Regular cardiac myocyte (primary cell): ENCODE measurements around the gene FNDC10. TPM values are rescaled to one million over a fixed set of nuclear protein-coding genes. Genes with fewer than 3 reads are reported as not detected.

Experiments
- total RNA-seq: library from RNA; depleted of rRNA; stranded (reverse); fragments of >200 nt; gene quantifications from 2 replicates; pipeline ENCODE4 v1.2.3, GENCODE V29; 2014

Gene FNDC10
- 1.3 and 1.7 TPM in 2 replicates for total RNA-seq

DNA sequence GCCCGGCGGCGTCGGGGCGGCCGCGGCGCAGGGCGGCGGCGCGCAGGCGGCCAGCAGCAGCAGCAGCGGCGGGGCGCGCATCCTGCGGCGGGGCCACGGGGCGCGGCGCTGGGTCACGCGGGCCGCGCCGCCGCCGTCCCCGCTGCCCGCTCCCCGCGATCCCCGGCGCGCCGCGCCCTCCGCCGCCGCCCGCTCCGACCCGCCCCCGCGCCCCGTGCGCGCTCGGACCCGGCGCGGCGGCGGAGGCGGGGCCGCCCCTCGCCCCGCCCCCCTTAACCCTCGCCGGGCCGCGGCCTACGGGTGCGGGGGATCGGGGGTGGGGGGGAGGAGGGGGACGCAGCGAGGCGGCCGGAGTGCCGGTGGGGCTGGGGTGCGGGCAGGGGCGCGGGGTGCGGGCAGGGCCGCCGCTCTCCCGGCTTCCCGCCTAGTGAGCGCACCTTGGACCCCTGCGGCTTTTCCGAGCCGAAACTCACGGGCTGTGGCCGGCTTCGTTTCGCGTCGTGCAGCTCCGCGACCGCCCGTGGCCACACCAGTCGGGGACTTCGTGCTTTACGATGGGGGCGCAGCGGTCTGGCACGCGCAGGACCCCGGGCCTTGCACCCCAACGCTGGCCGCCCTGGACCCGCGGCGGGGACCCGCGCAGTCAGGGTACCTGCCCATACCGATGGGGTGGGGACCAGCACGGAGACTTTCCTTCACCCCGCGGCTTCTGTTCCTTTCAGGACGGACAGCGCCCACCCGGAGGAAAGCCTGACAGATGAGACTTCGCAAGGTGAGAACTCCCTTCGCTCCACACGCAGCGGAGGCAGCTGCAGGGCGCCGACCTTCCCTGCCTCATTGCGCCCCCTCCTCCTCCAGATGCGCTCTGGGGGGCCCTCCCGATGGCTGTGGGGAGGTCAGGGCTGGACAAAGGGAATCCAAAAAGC lies at the start of gene FNDC10:
Gene FNDC10 (minus strand): TSS at position 201 of the 926 bp plus-strand sequence. CDS start 120 bp downstream, at position 81.

DNA sequence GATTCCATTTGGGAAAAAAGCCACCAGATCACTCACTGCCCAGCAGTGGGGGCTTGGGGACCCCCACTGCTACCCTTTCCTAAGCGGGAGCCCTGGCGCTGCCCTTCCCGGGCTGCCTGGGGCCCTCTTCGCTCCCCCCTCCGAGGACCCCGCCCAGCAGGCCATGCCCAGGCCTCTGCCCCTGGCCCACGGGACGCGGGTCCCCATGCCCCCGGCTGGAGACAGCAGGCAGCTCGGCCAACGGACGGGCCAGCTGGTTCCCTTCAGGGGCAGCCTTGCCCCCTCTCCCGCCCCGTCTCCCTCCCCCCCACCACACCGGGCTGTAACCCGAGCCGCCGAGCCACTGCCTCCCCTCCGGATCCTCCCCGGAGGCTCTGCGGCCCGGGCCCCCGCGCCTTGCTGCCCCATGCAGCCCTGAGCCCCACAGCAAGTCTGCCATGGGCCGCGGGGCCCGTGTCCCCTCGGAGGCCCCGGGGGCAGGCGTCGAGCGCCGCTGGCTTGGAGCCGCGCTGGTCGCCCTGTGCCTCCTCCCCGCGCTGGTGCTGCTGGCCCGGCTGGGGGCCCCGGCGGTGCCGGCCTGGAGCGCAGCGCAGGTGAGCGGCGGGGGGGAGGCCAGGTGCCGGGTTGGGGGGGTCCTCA lies 32.0 kb upstream of the FNDC10 start, which contains the start of gene MMP23B:
Gene MMP23B (plus strand): TSS at position 392 of the 639 bp plus-strand sequence. CDS start 46 bp downstream, at position 438.

DNA sequence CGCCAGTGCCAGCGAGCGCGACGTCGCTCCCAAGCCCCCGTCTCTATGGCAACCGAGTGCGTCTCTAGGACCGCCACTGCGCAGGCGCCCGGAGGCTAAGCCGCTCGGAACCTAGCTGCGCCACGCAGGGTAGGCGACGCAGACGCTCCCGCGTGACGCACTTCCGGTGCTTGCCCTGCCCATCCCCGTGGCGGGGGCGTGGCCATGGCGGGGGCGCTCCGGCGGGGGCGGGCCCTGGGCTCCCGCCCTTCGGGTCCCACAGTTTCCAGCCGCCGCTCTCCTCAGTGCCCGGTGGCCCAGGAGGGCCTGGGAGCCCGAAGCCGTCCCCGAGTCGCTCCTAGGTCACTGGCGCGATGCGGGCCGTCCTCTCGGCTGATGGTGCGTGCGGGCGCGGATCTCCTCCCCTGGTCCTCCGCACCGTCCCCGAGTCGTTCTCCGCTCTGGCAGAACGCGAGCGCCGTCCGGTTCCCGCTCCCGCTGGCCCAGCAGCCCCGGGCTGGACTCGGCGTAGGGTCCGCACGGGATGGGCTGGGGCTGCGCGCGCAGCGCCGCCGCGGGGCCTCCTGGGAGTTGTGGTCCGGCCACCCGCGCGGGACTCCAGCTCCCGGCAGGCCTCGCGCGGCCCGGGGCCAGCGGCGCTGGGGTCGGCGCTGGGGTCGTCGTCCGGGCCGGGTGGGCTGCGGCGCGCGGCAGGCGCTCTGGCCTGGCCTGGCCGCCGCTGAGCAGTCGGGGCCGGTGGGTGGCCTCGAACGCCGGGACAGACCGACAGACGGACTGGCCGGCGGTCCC lies 15.5 kb upstream of the FNDC10 start, which contains the start of gene MIB2:
Gene MIB2 (plus strand): TSS at position 245 of the 789 bp plus-strand sequence. CDS start 7,953 bp downstream, outside the sequence.

DNA sequence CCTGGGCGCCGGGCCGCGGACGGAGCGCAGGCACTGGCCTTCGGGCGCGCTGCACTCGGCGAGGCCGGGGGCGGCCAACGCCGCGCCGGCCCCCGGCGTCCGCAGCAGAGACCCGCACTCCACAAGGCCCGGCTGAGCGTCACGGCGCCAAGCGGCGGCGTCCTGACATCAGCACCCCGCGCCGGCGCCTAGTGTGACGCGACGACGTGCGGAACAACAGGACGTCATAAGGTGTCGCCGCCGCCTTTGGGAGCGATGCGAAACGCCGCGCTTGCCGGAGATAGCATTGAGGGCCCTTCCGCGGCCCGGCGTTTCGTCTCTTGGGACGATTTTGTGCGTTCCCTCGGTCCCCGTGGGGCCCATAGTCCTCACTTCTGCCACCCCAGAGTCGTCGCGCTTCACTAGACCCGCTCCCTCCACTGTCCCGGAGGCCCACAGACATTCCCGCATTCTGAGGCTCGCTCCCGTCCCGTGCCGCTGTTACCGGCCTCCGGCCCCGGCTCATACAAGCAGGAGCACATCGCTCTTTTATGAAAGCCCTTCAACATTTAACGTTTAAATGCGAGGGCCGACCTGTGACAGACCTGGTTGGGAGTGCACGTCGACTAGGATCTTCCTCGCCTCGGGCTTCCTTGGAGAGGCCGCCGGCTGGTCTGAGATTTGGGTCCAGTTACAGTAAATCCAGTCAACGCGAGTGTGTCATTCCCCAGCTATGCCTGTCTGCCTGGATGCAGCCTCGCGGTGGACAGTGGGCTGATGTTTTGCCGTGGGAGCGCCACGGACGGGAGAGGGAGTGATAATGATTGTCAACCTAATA lies 25.0 kb downstream of the FNDC10 start, which contains the start of gene SSU72:
Gene SSU72 (minus strand): TSS at position 143 of the 817 bp plus-strand sequence. CDS start 306 bp downstream, outside the sequence.

Other genes starting within 250 kb of the FNDC10 start
- gene MXRA8, start 241.6 kb downstream of the FNDC10 start, total RNA-seq, result 121 and 141 TPM in 2 replicates
- gene AURKAIP1, start 224.9 kb downstream of the FNDC10 start, total RNA-seq, result 82.6 and 152 TPM in 2 replicates
- gene CCNL2, start 200.8 kb downstream of the FNDC10 start, total RNA-seq, result 63.8 and 140 TPM in 2 replicates
- gene MRPL20, start 192.8 kb downstream of the FNDC10 start, total RNA-seq, result 58.9 and 129 TPM in 2 replicates
- gene ANKRD65, start 178.9 kb downstream of the FNDC10 start, total RNA-seq, result under 0.01 TPM in 2 replicates
- gene VWA1, start 164.4 kb downstream of the FNDC10 start, total RNA-seq, result 2.9 and 9.0 TPM in 2 replicates
- not detected in 2 replicates for gene ATAD3C, start 150.4 kb downstream of the FNDC10 start, total RNA-seq
- gene ATAD3B, start 128.4 kb downstream of the FNDC10 start, total RNA-seq, result 15.8 and 46.6 TPM in 2 replicates
- gene ATAD3A, start 88.0 kb downstream of the FNDC10 start, total RNA-seq, result 18.9 and 64.2 TPM in 2 replicates
- gene TMEM240, start 59.5 kb downstream of the FNDC10 start, total RNA-seq, result 1.5 and 3.7 TPM in 2 replicates
- gene SSU72, start 25.3 kb downstream of the FNDC10 start, total RNA-seq, result 71.9 and 130 TPM in 2 replicates
- gene MIB2, start 15.4 kb upstream of the FNDC10 start, total RNA-seq, result 62.1 and 115 TPM in 2 replicates
- 8.1 and 10.7 TPM in 2 replicates for gene MMP23B, start 32.0 kb upstream of the FNDC10 start, total RNA-seq
- gene CDK11B, start 58.9 kb upstream of the FNDC10 start, total RNA-seq, result 5.6 and 14.6 TPM in 2 replicates
- 20.7 and 26.8 TPM in 2 replicates for gene SLC35E2B, start 92.7 kb upstream of the FNDC10 start, total RNA-seq
- 9.2 and 11.0 TPM in 2 replicates for gene CDK11A, start 124.2 kb upstream of the FNDC10 start, total RNA-seq
- 31.6 and 39.3 TPM in 2 replicates for gene NADK, start 178.3 kb upstream of the FNDC10 start, total RNA-seq